Mesodermal cell (in vitro differentiated cells): Measurements from ENCODE around the gene ALDH3B1.

ENCODE experiments used
- H3K27ac ChIP-seq: 2 replicates; pipeline ENCODE4 v1.7.0; 2013; ENCODE audit warnings: mild to moderate bottlenecking, low read depth, low read length, moderate library complexity; ENCODE audit not compliant: severe bottlenecking
- H3K36me3 ChIP-seq: 2 replicates; pipeline ENCODE4 v1.7.1; 2013; ENCODE audit warnings: mild to moderate bottlenecking, low read length, moderate library complexity; ENCODE audit not compliant: control insufficient read depth, insufficient read depth
- H3K4me1 ChIP-seq: one replicate; pipeline ENCODE4 v1.7.1; 2013; ENCODE audit warnings: mild to moderate bottlenecking, low read length; ENCODE audit not compliant: insufficient read depth, control insufficient read depth, poor library complexity, severe bottlenecking
- H3K4me3 ChIP-seq: 2 replicates; pipeline ENCODE4 v1.7.0; 2013; ENCODE audit warnings: low read length, control low read depth, mild to moderate bottlenecking; ENCODE audit not compliant: insufficient read depth, poor library complexity, severe bottlenecking; ENCODE audit errors: extremely low read depth
- H3K9me3 ChIP-seq: 2 replicates; pipeline ENCODE4 v1.7.1; 2013; ENCODE audit warnings: mild to moderate bottlenecking, low read length, moderate library complexity; ENCODE audit not compliant: control insufficient read depth
- WGBS, 2 experiments: methylation state at CpG; one replicate each; pipeline ENCODE4 v1.1.5; 2013; ENCODE audit warnings: missing lambda C conversion rate in 2 of 2; ENCODE audit not compliant: insufficient coverage in 2 of 2; 5-methylcytosine and 5-hydroxymethylcytosine counted together

ALDH3B1 gene

GRCh38 chr11:68066742-68067141 is 56.6 kb downstream of the ALDH3B1 start:
- Histone ChIP-seq H3K27ac (no peak overlapping the region), H3K4me3 (no peak overlapping the region), H3K4me1 (no peaks in the 10 kb centered on the region), H3K9me3 (no peaks in the 10 kb centered on the region), H3K36me3 (peaks cover 100% of the 10 kb centered on the region)
- 96 to 97% methylated on average over 3 of the region's 3 CpGs for WGBS, 2 experiments

- Histone ChIP-seq H3K9me3 (no peaks in the 10 kb centered on the region), H3K27ac (no peak overlapping the region), H3K4me1 (no peaks in the 10 kb centered on the region), H3K4me3 (no peak overlapping the region), H3K36me3 (peaks cover 99% of the 10 kb centered on the region)
- 98% methylated on average over 4 of the region's 5 CpGs for WGBS, 2 experiments
These were observed 57.9 kb downstream of the ALDH3B1 start for GRCh38 chr11:68067991-68068390.

- Histone ChIP-seq H3K27ac (no peak overlapping the region), H3K36me3 (peaks cover 88% of the 10 kb centered on the region), H3K9me3 (no peaks in the 10 kb centered on the region), H3K4me1 (no peaks in the 10 kb centered on the region), H3K4me3 (no peak overlapping the region)
- 92 to 100% methylated on average over 2 of the region's 3 CpGs for WGBS, 2 experiments
These were observed 61.3 kb downstream of the ALDH3B1 start for GRCh38 chr11:68071281-68072048.

DNA sequence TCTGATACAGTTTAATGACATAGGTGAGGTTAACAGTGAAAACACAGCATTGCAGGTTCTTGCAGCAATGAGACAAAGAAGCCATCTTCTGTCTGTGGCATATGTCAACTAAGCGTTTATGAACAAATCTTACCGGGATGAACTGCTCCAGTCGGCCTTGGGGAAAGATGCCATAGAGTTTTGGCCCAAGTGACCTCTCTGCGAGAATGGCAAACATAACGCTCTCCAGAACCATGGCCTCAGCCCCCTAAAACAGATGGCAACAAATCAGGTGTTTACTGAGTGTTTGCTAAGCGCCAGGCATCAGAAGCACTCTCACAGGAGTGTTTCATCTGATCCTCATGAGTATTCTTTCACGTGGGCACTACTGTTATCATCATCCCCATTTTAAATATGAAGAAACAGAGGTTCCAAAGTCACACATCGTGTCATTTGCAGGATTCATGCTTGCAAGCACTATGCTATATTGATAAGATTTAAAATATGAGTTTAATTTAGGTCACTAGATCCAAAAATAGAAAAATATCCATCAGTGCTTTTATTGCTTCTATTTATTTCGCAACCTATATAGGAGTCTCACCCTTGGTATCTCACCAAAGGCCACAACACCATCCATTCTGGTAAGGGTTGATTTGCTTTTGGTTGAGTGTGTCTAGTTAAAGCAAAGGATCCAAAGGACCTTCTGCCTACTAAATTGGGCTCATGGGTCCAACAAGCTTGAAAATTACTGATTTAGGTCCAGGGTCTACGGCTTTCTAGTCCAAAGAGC is 64.6 kb downstream of the ALDH3B1 start:
- Histone ChIP-seq H3K27ac (no peak overlapping the region), H3K9me3 (no peaks in the 10 kb centered on the region), H3K4me3 (no peak overlapping the region), H3K4me1 (no peaks in the 10 kb centered on the region), H3K36me3 (peaks cover 78% of the 10 kb centered on the region)
- WGBS, 2 experiments = 97 to 100% methylated on average over 6 to 7 of the region's 10 CpGs

DNA sequence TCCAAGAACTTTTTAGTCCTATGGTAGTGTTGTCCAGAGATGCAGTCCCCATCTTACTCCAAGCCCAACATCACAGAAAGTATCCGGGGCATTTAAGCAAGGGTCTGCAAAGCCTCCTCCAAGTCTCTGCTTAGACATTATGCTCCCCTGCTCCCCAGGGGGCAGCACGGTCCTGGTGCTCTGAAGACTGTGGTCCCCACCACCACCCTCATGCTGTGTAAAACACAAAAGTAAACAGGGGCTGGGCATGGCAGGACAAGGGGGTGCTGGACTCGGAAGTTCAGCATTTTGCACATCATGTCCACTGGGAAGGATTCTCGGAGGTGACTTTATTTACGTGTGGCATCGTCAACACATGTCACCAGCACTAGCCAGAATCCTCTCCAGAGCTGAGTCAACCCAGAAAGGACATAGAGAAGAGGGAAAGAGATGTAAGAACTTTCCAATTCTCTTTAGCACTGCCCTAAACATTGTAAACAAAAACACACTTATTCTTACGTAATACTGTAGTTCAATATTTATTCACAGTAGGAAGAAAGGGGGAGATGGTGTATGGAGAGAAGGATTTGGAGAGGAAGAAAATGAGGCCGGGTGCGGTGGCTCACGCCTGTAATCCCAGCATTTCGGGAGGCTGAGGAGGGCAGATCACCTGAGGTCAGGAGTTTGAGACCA is 66.4 kb downstream of the ALDH3B1 start:
- H3K36me3 ChIP-seq = peaks cover 77% of the 10 kb centered on the region
- H3K27ac ChIP-seq = no peak overlapping the region
- no peak overlapping the region for H3K4me3 ChIP-seq
- WGBS, 2 experiments = 85 to 96% methylated on average over 7 to 8 of the region's 11 CpGs
- no peaks in the 10 kb centered on the region for H3K4me1 ChIP-seq
- H3K9me3 ChIP-seq = no peaks in the 10 kb centered on the region

DNA sequence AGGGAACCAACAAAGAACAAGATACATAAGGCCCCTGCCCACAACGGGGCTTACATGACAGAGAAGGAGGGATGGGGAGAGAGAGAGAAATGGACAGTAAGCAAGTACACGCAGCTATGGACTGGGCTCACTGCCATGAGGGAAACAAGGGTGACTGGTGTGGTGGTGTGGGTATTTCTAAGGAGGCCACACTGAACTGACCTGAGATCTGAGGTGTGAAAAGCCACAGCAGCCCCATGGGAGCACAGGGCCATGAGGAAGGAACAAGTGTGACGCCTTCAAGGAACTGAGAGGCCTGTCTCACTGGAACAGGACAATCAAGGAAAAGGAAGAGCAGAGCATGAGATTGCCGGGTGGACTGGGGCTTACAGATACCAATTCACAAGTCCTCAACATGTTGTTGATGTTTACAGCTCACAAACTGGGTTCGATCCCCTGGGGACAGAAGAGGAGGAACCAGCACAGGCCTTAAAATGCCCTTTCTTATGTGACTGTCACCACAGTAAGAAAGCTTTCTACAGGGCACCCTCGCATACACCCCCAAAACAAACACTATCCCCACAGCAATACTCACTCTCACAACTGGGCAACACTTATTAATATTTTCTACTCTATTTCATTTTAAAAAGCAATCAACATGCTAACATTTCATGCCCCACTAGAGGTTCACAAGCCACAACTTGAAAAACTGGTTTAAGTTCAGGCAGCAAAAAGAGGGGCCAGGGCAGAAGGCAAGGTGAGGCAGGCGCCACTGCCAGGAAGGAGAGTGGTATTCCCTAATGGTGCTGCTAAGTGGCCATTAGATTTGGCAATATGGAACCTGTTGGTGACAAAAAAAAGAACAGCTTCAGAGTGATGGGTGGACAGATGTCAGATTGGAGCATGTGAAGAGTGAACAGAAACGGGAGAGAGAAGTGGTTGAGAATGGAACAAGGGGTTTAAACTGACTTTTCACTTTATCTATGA is 67.8 kb downstream of the ALDH3B1 start:
- Histone ChIP-seq H3K4me1 (no peaks in the 10 kb centered on the region), H3K9me3 (no peaks in the 10 kb centered on the region), H3K4me3 (no peak overlapping the region), H3K27ac (no peak overlapping the region), H3K36me3 (peaks cover 70% of the 10 kb centered on the region)
- 93 to 96% methylated on average over 7 of the region's 8 CpGs for WGBS, 2 experiments
